ENCODE results near the gene NUDT17.
"Not testable (repeated sequence)": the region's sequence is repeated elsewhere in the genome, so short reads cannot be mapped to it uniquely, and the experiment has no call there.

The NUDT17 gene

GRCh38 chr1:145845514-145846161 lies at the start of gene NUDT17:
TSS of gene NUDT17 (plus strand) at chr1:145845630. CDS start at chr1:145845641, 11 bp downstream.
- peak; percentile 53 to 58 for DNase-seq (ENCODE audit: low read depth in 2 of 2, low spot score in 1 of 2)

GRCh38 chr1:145796753-145797152 lies 48.7 kb upstream of the NUDT17 start:
- DNase-seq (ENCODE audit: low read depth in 2 of 2, low spot score in 1 of 2): no peak

- DNase-seq (ENCODE audit: low read depth in 2 of 2, low spot score in 1 of 2): no peak
Measured at GRCh38 chr1:145799806-145800205, 45.6 kb upstream of the NUDT17 start.

GRCh38 chr1:145804235-145805045 lies 41.0 kb upstream of the NUDT17 start:
- DNase-seq (ENCODE audit: low read depth in 2 of 2, low spot score in 1 of 2): no peak

- no peak for DNase-seq (ENCODE audit: low read depth in 2 of 2, low spot score in 1 of 2)
Measured at GRCh38 chr1:145805057-145805456, 40.4 kb upstream of the NUDT17 start.

GRCh38 chr1:145806408-145806807 lies 39.0 kb upstream of the NUDT17 start:
- DNase-seq (ENCODE audit: low read depth in 2 of 2, low spot score in 1 of 2): no peak

- no peak for DNase-seq (ENCODE audit: low read depth in 2 of 2, low spot score in 1 of 2)
Measured at GRCh38 chr1:145806844-145807243, 38.6 kb upstream of the NUDT17 start.

GRCh38 chr1:145812977-145813810 lies 32.2 kb upstream of the NUDT17 start:
- not testable (repeated sequence) for DNase-seq (ENCODE audit: low read depth in 2 of 2, low spot score in 1 of 2)

GRCh38 chr1:145818095-145818494 lies 27.3 kb upstream of the NUDT17 start:
- DNase-seq (ENCODE audit: low read depth in 2 of 2, low spot score in 1 of 2): not testable (repeated sequence)

GRCh38 chr1:145822779-145823331 lies 22.6 kb upstream of the NUDT17 start:
- not testable (repeated sequence) for DNase-seq (ENCODE audit: low read depth in 2 of 2, low spot score in 1 of 2)

- DNase-seq (ENCODE audit: low read depth in 2 of 2, low spot score in 1 of 2): peak; percentile 60 to 71
Measured at GRCh38 chr1:145823565-145824498, 21.6 kb upstream of the NUDT17 start, which contains the start of the genes POLR3C and RNF115. TSS of gene POLR3C (plus strand) at chr1:145824200. CDS start at chr1:145825777, 1,577 bp downstream. TSS of gene RNF115 (minus strand) at chr1:145824095. CDS start at chr1:145823873, 222 bp downstream.

- DNase-seq (ENCODE audit: low read depth in 2 of 2, low spot score in 1 of 2): no peak
Measured at GRCh38 chr1:145824499-145824842, 21.0 kb upstream of the NUDT17 start.

- DNase-seq (ENCODE audit: low read depth in 2 of 2, low spot score in 1 of 2): no peak
Measured at GRCh38 chr1:145826030-145826429, 19.4 kb upstream of the NUDT17 start.

GRCh38 chr1:145827966-145828365 lies 17.5 kb upstream of the NUDT17 start:
- no peak for DNase-seq (ENCODE audit: low read depth in 2 of 2, low spot score in 1 of 2)

- DNase-seq (ENCODE audit: low read depth in 2 of 2, low spot score in 1 of 2): no peak
Measured at GRCh38 chr1:145828367-145829026, 16.9 kb upstream of the NUDT17 start.

- DNase-seq (ENCODE audit: low read depth in 2 of 2, low spot score in 1 of 2): not testable (repeated sequence)
Measured at GRCh38 chr1:145830810-145831209, 14.6 kb upstream of the NUDT17 start.

GRCh38 chr1:145837656-145838055 lies 7.8 kb upstream of the NUDT17 start:
- no peak for DNase-seq (ENCODE audit: low read depth in 2 of 2, low spot score in 1 of 2)

GRCh38 chr1:145843031-145843430 lies 2.4 kb upstream of the NUDT17 start:
- DNase-seq (ENCODE audit: low read depth in 2 of 2, low spot score in 1 of 2): no peak

GRCh38 chr1:145845144-145845513 lies 301 bp upstream of the NUDT17 start:
- no peak for DNase-seq (ENCODE audit: low read depth in 2 of 2, low spot score in 1 of 2)

- no peak for DNase-seq (ENCODE audit: low read depth in 2 of 2, low spot score in 1 of 2)
Measured at GRCh38 chr1:145846201-145846612, 777 bp downstream of the NUDT17 start.
